Prostate gland (tissue), 2 donors: ENCODE data around the gene PTX4. TPM values are rescaled to one million over a fixed set of nuclear protein-coding genes. Genes with fewer than 3 reads are reported as not detected.

ENCODE experiments used
- DNase-seq: peaks from one replicate; pipeline ENCODE4 v3.0.0-alpha.2; 2019; ENCODE audit warnings: low spot score
- H3K27ac ChIP-seq, 2 donors: fragments of 200-600 bp; sonication (generic); 2 replicates each; pipeline ENCODE4 v1.5.1; 2017 to 2019
- H3K27me3 ChIP-seq: fragments of 200-600 bp; sonication (generic); replicated peaks from 2 replicates; pipeline ENCODE4 v1.5.1; 2019; ENCODE audit not compliant: insufficient read depth
- H3K36me3 ChIP-seq, 2 donors: fragments of 200-600 bp; sonication (generic); 1 replicate in 1 of 2; 2 replicates in 1 of 2; pipeline versions ENCODE4 v1.5.1 to v1.8.1; 2017 to 2019
- H3K4me1 ChIP-seq: fragments of 200-600 bp; sonication (generic); replicated peaks from 2 replicates; pipeline ENCODE4 v1.5.1; 2019
- H3K4me3 ChIP-seq, 2 donors: fragments of 200-600 bp; sonication (generic); 2 replicates each; pipeline ENCODE4 v1.5.1; 2017 to 2019
- H3K9me3 ChIP-seq: fragments of 200-600 bp; sonication (generic); 2 replicates; pipeline ENCODE4 v1.5.1; 2017
- CTCF ChIP-seq, 4 experiments: fragments of 200-600 bp in 2 of 4; fragments of 450-650 bp in 2 of 4; sonication (generic) in 2 of 4; IDR thresholded peaks; 1 replicate in 3 of 4; 2 replicates in 1 of 4; pipeline ENCODE4 v1.5.1; 2016 to 2019; ENCODE audit warnings: antibody characterized with exemption in 4 of 4, mild to moderate bottlenecking in 2 of 4, moderate library complexity in 2 of 4
- POLR2A ChIP-seq: fragments of 450-650 bp; IDR thresholded peaks from one replicate; pipeline ENCODE4 v1.6.1; 2016; ENCODE audit warnings: antibody characterized with exemption, mild to moderate bottlenecking
- POLR2AphosphoS5 ChIP-seq: sonication (generic); formaldehyde crosslinking; IDR thresholded peaks from one replicate; pipeline ENCODE4 v1.6.1; 2017; ENCODE audit warnings: antibody characterized with exemption
- WGBS: methylation state at CpG from one replicate; pipeline ENCODE4 v1.1.5; 2018; 5-methylcytosine and 5-hydroxymethylcytosine counted together
- intact Hi-C: fragments of 100-400 bp; cut with DNase I; formaldehyde crosslinking; loops from one replicate; pipeline ENCODE4 v1.14.2; 2022
- total RNA-seq, 2 donors: library from RNA; depleted of rRNA; stranded (reverse); fragments of >200 nt; gene quantifications; one replicate each; pipeline ENCODE4 v1.1.0, GENCODE V29; 2016

The PTX4 gene
- total RNA-seq, 2 donors from 2014 or later = 2.2 TPM; not detected in 1

- DNase-seq = no peak
- no peaks in the 10 kb centered on the region for H3K9me3 ChIP-seq
- H3K27ac ChIP-seq = no peak overlapping the region
- 73% methylated on average over 24 of the region's 24 CpGs for WGBS
- H3K4me3 ChIP-seq = no peak overlapping the region
- H3K27me3 ChIP-seq = no peaks in the 10 kb centered on the region
- no peaks in the 10 kb centered on the region for H3K4me1 ChIP-seq
- no peak for TF ChIP-seq POLR2AphosphoS5
- no peak for TF ChIP-seq POLR2A
- no peak for TF ChIP-seq CTCF (IDR thresholded peaks at IDR 0.05)
- intact Hi-C loops = no loop called here
- H3K36me3 ChIP-seq = no peaks in the 10 kb centered on the region
Measured at GRCh38 chr16:1461146-1461545, 27.6 kb downstream of the PTX4 start.

- intact Hi-C loops = no loop called here
- H3K36me3 ChIP-seq = peaks cover 0 to 5% of the 10 kb centered on the region in 2 donors
- no peak overlapping the region for H3K4me3 ChIP-seq
- no peak for TF ChIP-seq POLR2AphosphoS5
- no peak for TF ChIP-seq CTCF (IDR thresholded peaks at IDR 0.05)
- TF ChIP-seq POLR2A = no peak
- DNase-seq = no peak
- 86% methylated on average over 29 of the region's 30 CpGs for WGBS
- no peak overlapping the region for H3K27ac ChIP-seq
- no peaks in the 10 kb centered on the region for H3K9me3 ChIP-seq
- no peaks in the 10 kb centered on the region for H3K27me3 ChIP-seq
- H3K4me1 ChIP-seq = no peaks in the 10 kb centered on the region
Measured at GRCh38 chr16:1460602-1461138, 28.1 kb downstream of the PTX4 start.

DNA sequence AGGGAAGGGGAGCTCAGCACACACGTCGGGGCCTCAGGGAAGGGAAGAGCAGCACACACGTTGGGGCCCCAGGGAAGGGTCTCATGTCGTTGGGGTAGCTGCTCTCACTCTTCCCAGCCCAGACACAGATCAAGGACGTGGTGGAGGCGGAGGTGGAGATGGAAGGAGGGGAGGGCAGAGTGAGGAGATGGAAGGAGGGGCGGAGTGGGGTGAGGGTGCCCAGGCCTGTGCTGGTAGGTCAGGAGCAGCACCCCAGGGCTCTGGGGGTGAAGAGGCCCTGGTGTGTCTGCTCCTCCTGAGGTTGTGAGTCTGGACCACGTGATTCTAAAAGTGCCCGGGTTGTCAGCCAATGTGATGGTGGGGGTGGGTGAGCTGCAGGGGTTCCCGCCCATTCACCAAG, 28.8 kb downstream of the PTX4 start:
- Histone ChIP-seq H3K9me3 (no peaks in the 10 kb centered on the region), H3K27me3 (no peaks in the 10 kb centered on the region), H3K27ac (no peak overlapping the region), H3K4me1 (no peaks in the 10 kb centered on the region), H3K4me3 (no peak overlapping the region), H3K36me3 (peaks cover 0 to 10% of the 10 kb centered on the region in 2 donors)
- TF ChIP-seq POLR2AphosphoS5 = no peak
- no peak for TF ChIP-seq CTCF (IDR thresholded peaks at IDR 0.05)
- TF ChIP-seq POLR2A = no peak
- intact Hi-C loops = no loop called here
- DNase-seq = no peak
- WGBS = 82% methylated on average over 10 of the region's 10 CpGs

DNA sequence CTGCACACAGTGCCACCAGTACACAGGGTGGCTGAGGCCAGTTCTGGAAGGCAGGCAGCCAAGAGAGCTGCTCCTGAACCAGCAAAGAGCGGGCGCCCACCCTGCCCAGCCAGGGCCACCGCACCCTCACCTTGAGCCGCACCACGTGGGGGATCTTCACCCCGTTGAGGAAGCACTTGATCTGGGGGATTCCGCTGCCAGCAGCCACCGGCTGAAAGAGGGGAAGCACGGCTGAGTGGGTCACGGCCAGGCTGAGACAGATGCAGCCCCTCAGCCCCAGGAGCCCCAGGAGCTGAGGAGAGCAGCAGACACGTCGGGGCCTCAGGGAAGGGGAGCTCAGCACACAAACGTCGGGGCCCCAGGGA, 29.8 kb downstream of the PTX4 start:
- Histone ChIP-seq H3K36me3 (peaks cover 3 to 16% of the 10 kb centered on the region in 2 donors), H3K9me3 (no peaks in the 10 kb centered on the region), H3K27me3 (no peaks in the 10 kb centered on the region), H3K4me1 (no peaks in the 10 kb centered on the region), H3K4me3 (no peak overlapping the region), H3K27ac (no peak overlapping the region)
- TF ChIP-seq CTCF (IDR thresholded peaks at IDR 0.05) = no peak
- no peak for TF ChIP-seq POLR2A
- no peak for TF ChIP-seq POLR2AphosphoS5
- WGBS = 60% methylated on average over 8 of the region's 14 CpGs
- intact Hi-C loops = no loop called here
- DNase-seq = no peak

DNA sequence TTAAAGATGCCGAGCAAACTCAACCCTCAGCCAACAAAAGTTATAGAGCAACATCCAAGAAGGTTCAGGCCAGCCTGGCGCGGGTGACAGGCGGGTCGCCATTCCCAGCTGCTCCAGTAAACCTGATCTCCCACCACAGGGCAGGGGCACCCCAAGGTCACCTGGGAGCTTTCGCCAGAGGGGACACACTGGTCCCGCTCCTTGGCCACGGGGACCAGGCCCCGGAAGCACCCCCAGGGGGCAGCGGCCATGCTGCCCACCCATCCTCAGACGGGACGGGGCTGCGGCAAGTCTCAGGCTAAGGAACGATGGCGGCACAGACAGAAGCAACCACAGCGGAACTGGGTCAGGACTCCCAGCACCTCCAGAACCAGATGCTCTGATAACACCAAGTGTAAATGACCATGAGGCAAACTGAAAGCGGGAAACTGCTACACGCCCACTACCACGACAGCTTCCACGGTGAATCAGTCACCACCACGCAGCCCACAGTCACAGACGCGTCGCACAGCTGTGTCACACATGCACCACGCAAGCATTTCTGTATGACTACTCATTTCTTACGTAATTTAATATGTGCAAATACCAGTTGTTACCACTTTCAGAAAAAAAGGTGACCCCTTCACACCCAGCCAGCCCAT, 30.3 kb downstream of the PTX4 start:
- Histone ChIP-seq H3K4me1 (no peaks in the 10 kb centered on the region), H3K9me3 (no peaks in the 10 kb centered on the region), H3K36me3 (peaks cover 7 to 21% of the 10 kb centered on the region in 2 donors), H3K27ac (no peak overlapping the region), H3K27me3 (no peaks in the 10 kb centered on the region), H3K4me3 (no peak overlapping the region)
- TF ChIP-seq POLR2AphosphoS5 (no peak), CTCF (IDR thresholded peaks at IDR 0.05) (no peak), POLR2A (no peak)
- intact Hi-C loops = no loop called here
- DNase-seq = no peak
- 93% methylated on average over 24 of the region's 26 CpGs for WGBS
